Loucy (cell line): ENCODE data around the gene RAB10.

ENCODE experiments used
- H2AFZ ChIP-seq: fragments of 200-600 bp; sonication (generic); 2 replicates; pipeline ENCODE4 v1.6.0; 2016; ENCODE audit warnings: antibody characterized with exemption, mild to moderate bottlenecking, low read length, moderate library complexity
- H3F3A ChIP-seq: fragments of 200-600 bp; 2 replicates; pipeline ENCODE4 v1.6.0; 2016; ENCODE audit warnings: antibody characterized with exemption, low read depth, mild to moderate bottlenecking
- H3K27me3 ChIP-seq: fragments of 200-600 bp; sonication (generic); 2 replicates; pipeline ENCODE4 v1.6.1; 2014; ENCODE audit warnings: low read length, mild to moderate bottlenecking; ENCODE audit not compliant: insufficient read depth, poor library complexity, severe bottlenecking
- H3K36me3 ChIP-seq: fragments of 200-600 bp; sonication (generic); 2 replicates; pipeline ENCODE4 v1.6.1; 2016; ENCODE audit warnings: low read length; ENCODE audit not compliant: insufficient read depth
- H3K4me1 ChIP-seq: fragments of 200-600 bp; sonication (generic); 2 replicates; pipeline ENCODE4 v1.5.1; 2014; ENCODE audit warnings: low read length, mild to moderate bottlenecking; ENCODE audit not compliant: insufficient read depth, poor library complexity, severe bottlenecking
- H3K4me2 ChIP-seq: fragments of 200-600 bp; sonication (generic); 2 replicates; pipeline ENCODE4 v1.6.0; 2014; ENCODE audit warnings: antibody characterized with exemption, low read length, low read depth, mild to moderate bottlenecking; ENCODE audit not compliant: poor library complexity, severe bottlenecking
- H3K4me3 ChIP-seq: fragments of 200-600 bp; sonication (generic); 2 replicates; pipeline ENCODE4 v1.5.1; 2014; ENCODE audit warnings: low read length, mild to moderate bottlenecking, mixed read lengths; ENCODE audit not compliant: poor library complexity, severe bottlenecking
- H3K79me2 ChIP-seq: fragments of 200-600 bp; sonication (generic); 2 replicates; pipeline ENCODE4 v1.6.1; 2014; ENCODE audit warnings: low read length; ENCODE audit not compliant: insufficient read depth
- H3K9ac ChIP-seq: fragments of 200-600 bp; sonication (generic); 2 replicates; pipeline ENCODE4 v1.6.0; 2014; ENCODE audit warnings: mild to moderate bottlenecking, low read depth, low read length, moderate library complexity; ENCODE audit not compliant: poor library complexity, severe bottlenecking
- H3K9me2 ChIP-seq: fragments of 200-600 bp; sonication (generic); replicated peaks from 2 replicates; pipeline ENCODE4 v1.6.1; 2016; ENCODE audit warnings: low read depth, low read length, mixed read lengths
- H3K9me3 ChIP-seq: fragments of 200-600 bp; sonication (generic); 2 replicates; pipeline ENCODE4 v1.6.1; 2014; ENCODE audit warnings: mild to moderate bottlenecking, antibody characterized with exemption, low read length, low read depth; ENCODE audit not compliant: insufficient read depth
- H4K20me1 ChIP-seq: fragments of 200-600 bp; sonication (generic); 2 replicates; pipeline ENCODE4 v1.6.0; 2014; ENCODE audit warnings: antibody characterized with exemption, low read length, mild to moderate bottlenecking; ENCODE audit not compliant: insufficient read depth, poor library complexity, severe bottlenecking
- CTCF ChIP-seq: fragments of 200-600 bp; sonication (generic); conservative IDR thresholded peaks from 2 replicates; pipeline ENCODE4 v1.5.1; 2014; ENCODE audit warnings: mild to moderate bottlenecking, antibody characterized with exemption, low read length
- EZH2phosphoT487 ChIP-seq: fragments of 200-600 bp; IDR thresholded peaks from 2 replicates; pipeline ENCODE4 v1.6.1; 2018; ENCODE audit warnings: antibody characterized with exemption, mild to moderate bottlenecking, moderate library complexity, borderline replicate concordance

The RAB10 gene

GRCh38 chr2:26114151-26114550 lies 80.3 kb downstream of the RAB10 start:
- Histone ChIP-seq H3K4me2 (no peak overlapping the region), H2AFZ (no peak overlapping the region), H4K20me1 (peaks cover 11% of the 10 kb centered on the region), H3K4me1 (no peaks in the 10 kb centered on the region), H3K27me3 (no peaks in the 10 kb centered on the region), H3K79me2 (peaks cover 26% of the 10 kb centered on the region; the same call in 1 of the 2 replicates), H3K9ac (no peak overlapping the region), H3K9me2 (no peaks in the 10 kb centered on the region), H3K36me3 (peaks cover 47% of the 10 kb centered on the region; the same call in 1 of the 2 replicates), H3K4me3 (no peak overlapping the region), H3F3A (no peaks in the 10 kb centered on the region), H3K9me3 (no peaks in the 10 kb centered on the region)
- no peak for TF ChIP-seq CTCF

- Histone ChIP-seq H3K79me2 (peaks cover 32% of the 10 kb centered on the region; the same call in 1 of the 2 replicates), H3K9ac (no peak overlapping the region), H3K36me3 (peaks cover 12% of the 10 kb centered on the region; the same call in 1 of the 2 replicates)
These were observed 84.8 kb downstream of the RAB10 start for GRCh38 chr2:26118682-26119081.

GRCh38 chr2:26119521-26119920 lies 85.6 kb downstream of the RAB10 start:
- H3K9me2 ChIP-seq = no peaks in the 10 kb centered on the region
- H3K4me2 ChIP-seq = no peak overlapping the region
- H3K9me3 ChIP-seq = no peaks in the 10 kb centered on the region
- TF ChIP-seq EZH2phosphoT487 (no peak), CTCF (no peak)
- H3K27me3 ChIP-seq = no peaks in the 10 kb centered on the region
- no peak overlapping the region for H3K4me3 ChIP-seq
- no peaks in the 10 kb centered on the region for H3K4me1 ChIP-seq
- H2AFZ ChIP-seq = no peak overlapping the region
- no peak overlapping the region for H3K9ac ChIP-seq
- peaks cover 32% of the 10 kb centered on the region; the same call in 1 of the 2 replicates for H3K79me2 ChIP-seq
- H4K20me1 ChIP-seq = peaks cover 2% of the 10 kb centered on the region
- H3F3A ChIP-seq = no peaks in the 10 kb centered on the region
- H3K36me3 ChIP-seq = peaks cover 11% of the 10 kb centered on the region; the same call in 1 of the 2 replicates

More at GRCh38 chr2:26118682-26119081, 84.8 kb downstream of the RAB10 start:
- TF ChIP-seq EZH2phosphoT487 (no peak), CTCF (no peak)
- Histone ChIP-seq H3F3A (no peaks in the 10 kb centered on the region), H3K27me3 (no peaks in the 10 kb centered on the region), H3K9me3 (no peaks in the 10 kb centered on the region), H3K4me2 (no peak overlapping the region), H2AFZ (no peak overlapping the region), H3K4me1 (no peaks in the 10 kb centered on the region), H3K9me2 (no peaks in the 10 kb centered on the region), H3K4me3 (no peak overlapping the region), H4K20me1 (peaks cover 2% of the 10 kb centered on the region)
